Osteoblast (primary cell): Measurements from ENCODE around the gene UNC13D. TPM values are rescaled to one million over a fixed set of nuclear protein-coding genes. Genes with fewer than 3 reads are reported as not detected.

Experiments
- DNase-seq: peaks from one replicate; pipeline ENCODE4 v3.0.0; 2011; ENCODE audit warnings: low spot score, mixed read lengths; ENCODE audit not compliant: insufficient read length; ENCODE audit errors: missing footprints
- H2AFZ ChIP-seq: 2 replicates; pipeline ENCODE4 v1.6.0; 2011; ENCODE audit warnings: mild to moderate bottlenecking, low read length
- H3K27ac ChIP-seq: 2 replicates; pipeline ENCODE4 v1.5.1; 2011; ENCODE audit warnings: mild to moderate bottlenecking, low read depth, low read length, moderate library complexity
- H3K27me3 ChIP-seq: 2 replicates; pipeline ENCODE4 v1.6.0; 2012; ENCODE audit warnings: mild to moderate bottlenecking, control low read depth, inconsistent platforms, low read length, moderate library complexity; ENCODE audit not compliant: insufficient read depth
- H3K36me3 ChIP-seq: 2 replicates; pipeline ENCODE4 v1.5.1; 2011; ENCODE audit warnings: mild to moderate bottlenecking, low read length, control low read depth, moderate library complexity; ENCODE audit not compliant: insufficient read depth
- H3K4me1 ChIP-seq: 2 replicates; pipeline ENCODE4 v1.5.1; 2011; ENCODE audit warnings: mild to moderate bottlenecking, low read length, control low read depth, moderate library complexity; ENCODE audit not compliant: insufficient read depth
- H3K4me2 ChIP-seq: 2 replicates; pipeline ENCODE4 v1.6.0; 2011; ENCODE audit warnings: mild to moderate bottlenecking, low read length; ENCODE audit not compliant: insufficient read depth
- H3K4me3 ChIP-seq: fragments of 200-600 bp; sonication (generic); 3 replicates; pipeline ENCODE4 v1.5.1; 2012; ENCODE audit warnings: mild to moderate bottlenecking, low read length, inconsistent platforms; ENCODE audit not compliant: insufficient read depth
- H3K79me2 ChIP-seq: 2 replicates; pipeline ENCODE4 v1.6.0; 2012; ENCODE audit warnings: mild to moderate bottlenecking, low read length, control low read depth, inconsistent platforms; ENCODE audit not compliant: insufficient read depth
- H3K9me3 ChIP-seq: 2 replicates; pipeline ENCODE4 v1.5.1; 2011; ENCODE audit warnings: low read depth, low read length, control low read depth
- H4K20me1 ChIP-seq: 2 replicates; pipeline ENCODE4 v1.6.0; 2012; ENCODE audit warnings: mild to moderate bottlenecking, low read length, control low read depth; ENCODE audit not compliant: insufficient read depth
- total RNA-seq: library from RNA; depleted of rRNA; stranded (reverse); fragments of >200 nt; gene quantifications from 2 replicates; pipeline ENCODE4 v1.2.3, GENCODE V29; 2012
- TF ChIP-seq, protein P1 (sequence below): IDR thresholded peaks from 2 replicates; pipeline ENCODE4 v1.5.1; 2011; ENCODE audit warnings: mild to moderate bottlenecking, low read depth, low read length, moderate library complexity; ENCODE audit errors: extremely low read depth

UNC13D gene
- total RNA-seq, 1 donor = 1.1 TPM

DNA sequence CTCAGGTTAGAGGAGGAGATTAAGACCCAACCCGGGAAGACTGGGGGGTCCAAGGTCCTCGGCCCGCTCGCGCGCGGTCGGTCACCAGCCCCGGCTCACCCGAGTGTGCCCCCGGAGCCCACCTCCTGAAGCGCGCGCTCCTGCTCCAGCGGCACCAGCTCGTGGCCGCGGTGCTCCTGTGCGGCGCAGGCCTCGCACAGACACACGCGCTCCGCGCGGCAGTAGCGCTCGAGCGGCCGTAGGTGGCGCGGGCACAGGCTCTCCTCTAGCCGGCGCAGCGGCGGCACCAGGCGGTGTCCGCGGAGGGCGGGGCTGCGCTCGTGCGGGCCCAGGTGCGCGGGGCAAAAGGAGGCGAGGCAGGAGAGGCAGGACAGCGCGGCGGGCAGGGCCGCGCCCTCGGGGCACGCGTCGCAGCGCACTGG is 33.6 kb upstream of the UNC13D start:
- peak overlapping the region; percentile 80 for H2AFZ ChIP-seq
- H3K27ac ChIP-seq = peak overlapping the region; percentile 41
- TF ChIP-seq, protein P1, sequence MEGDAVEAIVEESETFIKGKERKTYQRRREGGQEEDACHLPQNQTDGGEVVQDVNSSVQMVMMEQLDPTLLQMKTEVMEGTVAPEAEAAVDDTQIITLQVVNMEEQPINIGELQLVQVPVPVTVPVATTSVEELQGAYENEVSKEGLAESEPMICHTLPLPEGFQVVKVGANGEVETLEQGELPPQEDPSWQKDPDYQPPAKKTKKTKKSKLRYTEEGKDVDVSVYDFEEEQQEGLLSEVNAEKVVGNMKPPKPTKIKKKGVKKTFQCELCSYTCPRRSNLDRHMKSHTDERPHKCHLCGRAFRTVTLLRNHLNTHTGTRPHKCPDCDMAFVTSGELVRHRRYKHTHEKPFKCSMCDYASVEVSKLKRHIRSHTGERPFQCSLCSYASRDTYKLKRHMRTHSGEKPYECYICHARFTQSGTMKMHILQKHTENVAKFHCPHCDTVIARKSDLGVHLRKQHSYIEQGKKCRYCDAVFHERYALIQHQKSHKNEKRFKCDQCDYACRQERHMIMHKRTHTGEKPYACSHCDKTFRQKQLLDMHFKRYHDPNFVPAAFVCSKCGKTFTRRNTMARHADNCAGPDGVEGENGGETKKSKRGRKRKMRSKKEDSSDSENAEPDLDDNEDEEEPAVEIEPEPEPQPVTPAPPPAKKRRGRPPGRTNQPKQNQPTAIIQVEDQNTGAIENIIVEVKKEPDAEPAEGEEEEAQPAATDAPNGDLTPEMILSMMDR = peak; percentile 13
- H4K20me1 ChIP-seq = peaks cover 3% of the 10 kb centered on the region
- peaks cover 27% of the 10 kb centered on the region for H3K4me1 ChIP-seq
- H3K9me3 ChIP-seq = no peaks in the 10 kb centered on the region
- DNase-seq = peak; percentile 95
- H3K79me2 ChIP-seq = no peaks in the 10 kb centered on the region
- H3K27me3 ChIP-seq = peaks cover 6% of the 10 kb centered on the region
- H3K36me3 ChIP-seq = no peaks in the 10 kb centered on the region
- peak overlapping the region; percentile 77 for H3K4me3 ChIP-seq
- H3K4me2 ChIP-seq = peak overlapping the region; percentile 86

DNA sequence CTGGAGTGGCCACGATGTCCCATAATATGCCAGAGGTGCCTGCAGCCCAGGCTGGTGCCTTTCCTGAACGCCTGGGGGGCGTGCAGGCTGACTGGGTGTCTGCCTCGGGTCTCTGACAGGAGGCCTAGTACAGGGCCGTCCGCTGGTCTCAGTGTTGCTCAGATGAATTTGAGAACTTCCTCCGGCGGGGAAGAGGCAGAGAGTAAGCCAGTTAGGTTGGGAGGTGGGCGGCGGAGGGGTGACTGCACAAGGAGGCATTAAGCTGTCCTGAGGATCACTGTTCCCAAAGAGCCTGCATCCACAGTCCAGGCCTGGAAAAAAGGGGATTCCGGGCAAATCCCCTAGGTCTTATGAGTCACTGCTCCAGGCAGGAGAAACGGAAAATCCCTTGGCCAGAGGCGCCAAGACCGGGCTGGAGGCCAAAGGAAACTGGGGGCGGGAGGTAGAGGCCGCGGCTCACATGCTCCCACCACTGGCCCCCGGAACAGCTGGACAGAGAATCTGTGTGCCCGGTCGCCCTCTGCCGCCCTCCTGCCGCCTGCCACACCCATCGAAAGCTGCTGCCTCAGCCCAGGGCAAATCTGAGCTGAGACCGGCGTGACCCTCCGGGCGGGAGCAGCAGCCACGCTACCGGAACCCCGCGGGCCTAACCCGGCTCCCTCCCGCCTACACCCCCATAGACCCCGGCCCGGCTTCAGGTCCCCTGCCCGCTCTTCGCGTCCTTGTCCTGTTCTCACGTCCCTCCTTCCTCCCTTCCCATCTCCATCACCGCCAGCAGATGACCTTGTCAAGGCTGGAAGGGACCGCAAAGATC is 32.9 kb upstream of the UNC13D start:
- Histone ChIP-seq H4K20me1 (peaks cover 3% of the 10 kb centered on the region), H3K4me1 (peaks cover 32% of the 10 kb centered on the region), H3K4me2 (peak overlapping the region; percentile 86), H3K9me3 (no peaks in the 10 kb centered on the region), H3K4me3 (peak overlapping the region; percentile 77), H3K36me3 (no peaks in the 10 kb centered on the region), H3K27ac (peak overlapping the region; percentile 91), H3K27me3 (peaks cover 6% of the 10 kb centered on the region), H3K79me2 (no peaks in the 10 kb centered on the region), H2AFZ (peak overlapping the region; percentile 80)
- DNase-seq = peak; percentile 99
- TF ChIP-seq, protein P1 = peak; percentile 11

DNA sequence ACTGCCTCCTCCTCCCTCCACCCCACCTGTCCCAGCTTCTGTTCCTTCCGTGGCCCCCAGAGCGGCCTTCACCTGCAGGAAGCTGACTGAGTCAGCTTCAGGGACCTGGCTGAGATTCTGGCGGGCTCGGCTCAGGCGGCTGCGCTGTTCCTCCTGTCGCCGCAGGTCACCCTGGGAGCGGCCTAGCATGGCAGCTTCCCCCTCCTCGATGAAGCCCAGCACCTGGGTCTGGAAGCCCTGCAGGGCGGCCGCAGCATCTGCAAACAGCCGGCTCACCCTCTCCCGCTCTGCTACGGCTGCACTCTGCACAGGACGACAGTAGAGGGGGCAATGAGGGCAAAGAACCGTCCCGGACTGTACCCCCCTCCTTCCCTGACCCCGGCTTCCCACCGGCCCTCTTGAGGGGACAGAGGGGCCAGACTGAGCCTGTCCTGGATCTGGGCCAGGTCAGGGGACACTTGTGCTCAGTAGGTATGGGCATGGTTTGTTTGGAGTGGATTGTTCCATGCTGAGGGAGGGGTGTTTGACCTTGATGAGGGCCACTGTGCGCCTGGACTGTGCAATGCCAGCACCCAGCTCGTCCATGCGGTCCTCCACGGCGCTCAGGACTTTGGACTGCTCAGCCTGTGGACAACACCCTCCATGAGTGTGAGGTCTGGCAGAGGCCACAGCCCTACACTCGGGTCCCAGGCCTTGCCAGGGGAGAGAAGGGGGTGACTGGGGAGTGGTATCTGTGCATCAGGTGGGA is 32.2 kb upstream of the UNC13D start:
- no peaks in the 10 kb centered on the region for H3K36me3 ChIP-seq
- H3K27me3 ChIP-seq = peaks cover 6% of the 10 kb centered on the region
- peak overlapping the region; percentile 86 for H3K4me2 ChIP-seq
- H3K27ac ChIP-seq = peak overlapping the region; percentile 91
- peaks cover 3% of the 10 kb centered on the region for H4K20me1 ChIP-seq
- peak; percentile 87 for DNase-seq
- no peaks in the 10 kb centered on the region for H3K79me2 ChIP-seq
- no peaks in the 10 kb centered on the region for H3K9me3 ChIP-seq
- peak overlapping the region; percentile 20 for H2AFZ ChIP-seq
- peak overlapping the region; percentile 77 for H3K4me3 ChIP-seq
- H3K4me1 ChIP-seq = peaks cover 32% of the 10 kb centered on the region
- TF ChIP-seq, protein P1 = peak; percentile 9

DNA sequence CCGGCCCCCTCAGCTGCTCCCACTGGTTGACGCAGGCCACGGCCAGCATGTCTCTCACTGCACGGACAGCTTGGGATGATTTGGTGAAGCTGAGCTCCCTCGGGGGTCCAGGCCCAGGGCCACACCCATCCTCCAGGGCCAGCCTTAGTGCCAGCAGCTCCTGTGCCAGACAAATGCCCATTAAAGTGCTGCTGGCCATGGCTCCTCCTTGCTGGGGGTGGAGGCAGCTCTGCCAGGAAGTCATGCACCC is 31.7 kb upstream of the UNC13D start:
- Histone ChIP-seq H2AFZ (no peak overlapping the region), H3K79me2 (no peaks in the 10 kb centered on the region), H3K9me3 (no peaks in the 10 kb centered on the region), H3K36me3 (no peaks in the 10 kb centered on the region), H3K27ac (no peak overlapping the region), H3K27me3 (peaks cover 6% of the 10 kb centered on the region), H4K20me1 (peaks cover 3% of the 10 kb centered on the region), H3K4me1 (peaks cover 32% of the 10 kb centered on the region), H3K4me2 (peak overlapping the region; percentile 86), H3K4me3 (no peak overlapping the region)
- DNase-seq = no peak
- TF ChIP-seq, protein P1 = no peak
